Measurements from ENCODE around the gene MED13.

The MED13 gene

GRCh38 chr17:61984821-61985220, 80.3 kb downstream of the MED13 start:
- DNase-seq (ENCODE audit: low read depth): no peak
- TF ChIP-seq CTCF (conservative IDR thresholded peaks at IDR 0.05; ENCODE audit: low read length): no peak
- no peak overlapping the region for H3K4me3 ChIP-seq (ENCODE audit: low read length)

- H3K4me3 ChIP-seq (ENCODE audit: low read length): no peak overlapping the region
- no peak for DNase-seq (ENCODE audit: low read depth)
- TF ChIP-seq CTCF (conservative IDR thresholded peaks at IDR 0.05; ENCODE audit: low read length): no peak
Observed at GRCh38 chr17:61981323-61981722, 83.8 kb downstream of the MED13 start.

- no peak for DNase-seq (ENCODE audit: low read depth)
- no peak for TF ChIP-seq CTCF (conservative IDR thresholded peaks at IDR 0.05; ENCODE audit: low read length)
- no peak overlapping the region for H3K4me3 ChIP-seq (ENCODE audit: low read length)
Observed at GRCh38 chr17:61980535-61980934, 84.5 kb downstream of the MED13 start.

- TF ChIP-seq CTCF (conservative IDR thresholded peaks at IDR 0.05; ENCODE audit: low read length): no peak
- H3K4me3 ChIP-seq (ENCODE audit: low read length): no peak overlapping the region
- DNase-seq (ENCODE audit: low read depth): no peak
Observed at GRCh38 chr17:61974115-61974514, 91.0 kb downstream of the MED13 start.

- H3K4me3 ChIP-seq (ENCODE audit: low read length): no peak overlapping the region
- no peak for TF ChIP-seq CTCF (conservative IDR thresholded peaks at IDR 0.05; ENCODE audit: low read length)
- DNase-seq (ENCODE audit: low read depth): no peak
Observed at GRCh38 chr17:61972311-61972710, 92.8 kb downstream of the MED13 start.

GRCh38 chr17:61970030-61970429, 95.0 kb downstream of the MED13 start:
- no peak for DNase-seq (ENCODE audit: low read depth)
- H3K4me3 ChIP-seq (ENCODE audit: low read length): no peak overlapping the region
- TF ChIP-seq CTCF (conservative IDR thresholded peaks at IDR 0.05; ENCODE audit: low read length): no peak

GRCh38 chr17:61968757-61969156, 96.3 kb downstream of the MED13 start:
- no peak for DNase-seq (ENCODE audit: low read depth)
- TF ChIP-seq CTCF (conservative IDR thresholded peaks at IDR 0.05; ENCODE audit: low read length): no peak
- no peak overlapping the region for H3K4me3 ChIP-seq (ENCODE audit: low read length)

Measured in AG10803 (cell line).